K562 (cell line): ENCODE measurements around the gene AZU1. TPM values are rescaled to one million over a fixed set of nuclear protein-coding genes. Genes with fewer than 3 reads are reported as not detected.
A peak's percentile ranks its signal among the peaks of the same experiment; 100 is the strongest.

Source experiments
- BCOR ChIP-seq: fragments of 450-650 bp; IDR thresholded peaks from 2 replicates; pipeline ENCODE4 v1.6.1; 2016
- CBX8 ChIP-seq: fragments of 200-600 bp; sonication (generic); IDR thresholded peaks from 2 replicates; pipeline ENCODE4 v1.6.1; 2012; ENCODE audit warnings: borderline replicate concordance, mixed run types, low read depth, mild to moderate bottlenecking, moderate library complexity, mixed read lengths, low read length, control low read depth, inconsistent platforms; ENCODE audit not compliant: poor library complexity, severe bottlenecking; ENCODE audit errors: extremely low read depth
- ELF1 ChIP-seq: fragments of 200-800 bp; sonication (Bioruptor generic); IDR thresholded peaks from 2 replicates; pipeline ENCODE4 v1.6.1; 2016; ENCODE audit warnings: missing genetic modification characterization, missing compliant biosample characterization
- HDAC2 ChIP-seq: fragments of 450-650 bp; IDR thresholded peaks from 2 replicates; pipeline ENCODE4 v1.6.1; 2016; ENCODE audit warnings: mild to moderate bottlenecking
- NCOA4 ChIP-seq: fragments of 450-650 bp; IDR thresholded peaks from 2 replicates; pipeline ENCODE4 v1.6.1; 2018; ENCODE audit warnings: mild to moderate bottlenecking; ENCODE audit not compliant: partially characterized antibody
- POLR2H ChIP-seq: IDR thresholded peaks from 2 replicates; pipeline ENCODE4 v1.6.1; 2016; ENCODE audit warnings: missing genetic modification characterization, low read depth, mild to moderate bottlenecking, control low read depth, missing compliant biosample characterization, moderate library complexity
- RBBP5 ChIP-seq: fragments of 200-600 bp; sonication (generic); IDR thresholded peaks from 2 replicates; pipeline ENCODE4 v1.6.1; 2012; ENCODE audit warnings: borderline replicate concordance, mild to moderate bottlenecking, low read length, control low read depth, inconsistent platforms; ENCODE audit not compliant: insufficient read depth, poor library complexity, severe bottlenecking
- TAF7 ChIP-seq: fragments of 450-650 bp; IDR thresholded peaks from 2 replicates; pipeline ENCODE4 v1.6.1; 2016; ENCODE audit warnings: missing genetic modification characterization, missing compliant biosample characterization
- ZNF316 ChIP-seq: fragments of 450-650 bp; IDR thresholded peaks from 2 replicates; pipeline ENCODE4 v1.6.1; 2016
- polyA plus RNA-seq, 8 experiments: library from polyadenylated mRNA; depleted of rRNA in 4 of 8; stranded (reverse) in 5 of 8; unstranded in 3 of 8; fragments of >200 nt; fragmentation: Nextera tagmentation in 2 of 8; fragmentation: Illumina TruSeq in 1 of 8; extraction: Ambion mirVana in 2 of 8; extraction: Trizol in 1 of 8; gene quantifications; 2 replicates each; pipeline versions ENCODE4 v1.2.1 to v1.2.3, GENCODE V29; 2011 to 2014; ENCODE audit warnings: inconsistent platforms in 1 of 8, missing spikeins in 1 of 8
- total RNA-seq, 7 experiments: library from RNA; depleted of rRNA in 6 of 7; stranded (reverse); fragments of >200 nt in 6 of 7; fragmentation: Illumina TruSeq in 2 of 7; extraction: Trizol in 2 of 7; gene quantifications; 2 replicates each; pipeline versions ENCODE4 v1.2.1 to v1.2.3, GENCODE V29; 2011 to 2021; ENCODE audit warnings: low replicate concordance in 1 of 7
- TF ChIP-seq, protein P1 (sequence below): fragments of 250-450 bp; sonication (Bioruptor Pico); IDR thresholded peaks from 2 replicates; pipeline ENCODE4 v1.5.0; 2020; ENCODE audit warnings: mild to moderate bottlenecking, borderline replicate concordance
- TF ChIP-seq, protein P2 (sequence below), 2 experiments: fragments of 450-650 bp in 1 of 2; IDR thresholded peaks; 2 replicates each; pipeline ENCODE4 v1.6.1; 2011 to 2017; ENCODE audit warnings: low read depth in 2 of 2, antibody characterized with exemption in 1 of 2, borderline replicate concordance in 1 of 2, low read length in 1 of 2, mild to moderate bottlenecking in 1 of 2, mixed read lengths in 1 of 2; ENCODE audit not compliant: control insufficient read depth in 1 of 2
- TF ChIP-seq, protein P3 (sequence below), 2 experiments: fragments of 450-650 bp in 1 of 2; sonication (generic) in 1 of 2; formaldehyde crosslinking in 1 of 2; IDR thresholded peaks in 1 of 2; conservative IDR thresholded peaks in 1 of 2; 2 replicates each; pipeline versions ENCODE4 v1.6.1 to v1.8.1; 2016 to 2023; ENCODE audit warnings: mild to moderate bottlenecking in 2 of 2, moderate library complexity in 2 of 2, inconsistent platforms in 1 of 2, missing genetic modification reagents in 1 of 2
- TF ChIP-seq, protein P4 (sequence below): fragments of 450-650 bp; formaldehyde crosslinking; IDR thresholded peaks from 2 replicates; pipeline ENCODE4 v1.4.0; 2020; ENCODE audit warnings: mild to moderate bottlenecking, moderate library complexity

AZU1 gene
- total and polyA plus RNA-seq, 9 of the 15 experiments (the other 6 are each of a cell fraction or from before 2014, with no cell fraction given) = 0.29 to 1.9 (median 0.59) TPM; not detected in 3

DNA sequence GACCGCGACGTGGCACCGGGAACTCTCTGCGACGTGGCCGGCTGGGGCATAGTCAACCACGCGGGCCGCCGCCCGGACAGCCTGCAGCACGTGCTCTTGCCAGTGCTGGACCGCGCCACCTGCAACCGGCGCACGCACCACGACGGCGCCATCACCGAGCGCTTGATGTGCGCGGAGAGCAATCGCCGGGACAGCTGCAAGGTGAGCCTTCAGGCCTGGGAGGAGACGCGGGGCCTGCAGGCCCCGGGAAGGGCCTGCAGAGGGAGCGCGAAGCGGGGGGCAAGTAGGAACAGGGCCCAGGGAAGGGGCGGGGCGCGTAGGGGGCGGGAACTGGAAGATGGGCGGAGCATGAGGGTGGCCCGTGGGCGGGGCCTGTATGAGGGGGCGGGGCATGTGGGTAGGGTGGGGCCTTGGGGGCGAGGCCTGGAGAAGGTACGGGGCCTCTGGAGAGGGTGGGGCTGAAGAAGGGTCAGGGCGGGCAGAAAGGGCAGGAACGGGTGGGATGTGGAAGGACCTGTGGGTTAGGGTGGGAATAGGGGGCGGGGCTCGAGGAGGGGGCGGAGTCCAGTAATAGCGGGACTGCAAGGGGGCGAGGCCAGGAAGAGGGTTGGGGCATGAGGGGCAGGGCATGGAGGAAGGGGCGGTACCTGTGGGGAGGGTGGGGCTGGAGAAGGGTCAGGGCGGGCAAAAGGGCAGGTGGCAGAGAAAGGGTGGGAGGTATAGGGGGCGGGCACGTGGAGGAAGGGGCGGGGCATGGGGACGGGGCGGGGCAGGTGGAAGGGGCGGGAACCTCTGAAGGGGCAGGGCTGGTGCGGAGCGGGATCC lies 34.3 kb downstream of the AZU1 start (continued):
- TF ChIP-seq, protein P1, sequence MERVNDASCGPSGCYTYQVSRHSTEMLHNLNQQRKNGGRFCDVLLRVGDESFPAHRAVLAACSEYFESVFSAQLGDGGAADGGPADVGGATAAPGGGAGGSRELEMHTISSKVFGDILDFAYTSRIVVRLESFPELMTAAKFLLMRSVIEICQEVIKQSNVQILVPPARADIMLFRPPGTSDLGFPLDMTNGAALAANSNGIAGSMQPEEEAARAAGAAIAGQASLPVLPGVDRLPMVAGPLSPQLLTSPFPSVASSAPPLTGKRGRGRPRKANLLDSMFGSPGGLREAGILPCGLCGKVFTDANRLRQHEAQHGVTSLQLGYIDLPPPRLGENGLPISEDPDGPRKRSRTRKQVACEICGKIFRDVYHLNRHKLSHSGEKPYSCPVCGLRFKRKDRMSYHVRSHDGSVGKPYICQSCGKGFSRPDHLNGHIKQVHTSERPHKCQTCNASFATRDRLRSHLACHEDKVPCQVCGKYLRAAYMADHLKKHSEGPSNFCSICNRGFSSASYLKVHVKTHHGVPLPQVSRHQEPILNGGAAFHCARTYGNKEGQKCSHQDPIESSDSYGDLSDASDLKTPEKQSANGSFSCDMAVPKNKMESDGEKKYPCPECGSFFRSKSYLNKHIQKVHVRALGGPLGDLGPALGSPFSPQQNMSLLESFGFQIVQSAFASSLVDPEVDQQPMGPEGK (CRISPR knock-in tag) = no peak
- 0 out of 2 replicates have a peak, but pooled peaks have one; percentile 50 for TF ChIP-seq HDAC2
- no peak for TF ChIP-seq RBBP5
- no peak for TF ChIP-seq ELF1
- TF ChIP-seq, protein P2, sequence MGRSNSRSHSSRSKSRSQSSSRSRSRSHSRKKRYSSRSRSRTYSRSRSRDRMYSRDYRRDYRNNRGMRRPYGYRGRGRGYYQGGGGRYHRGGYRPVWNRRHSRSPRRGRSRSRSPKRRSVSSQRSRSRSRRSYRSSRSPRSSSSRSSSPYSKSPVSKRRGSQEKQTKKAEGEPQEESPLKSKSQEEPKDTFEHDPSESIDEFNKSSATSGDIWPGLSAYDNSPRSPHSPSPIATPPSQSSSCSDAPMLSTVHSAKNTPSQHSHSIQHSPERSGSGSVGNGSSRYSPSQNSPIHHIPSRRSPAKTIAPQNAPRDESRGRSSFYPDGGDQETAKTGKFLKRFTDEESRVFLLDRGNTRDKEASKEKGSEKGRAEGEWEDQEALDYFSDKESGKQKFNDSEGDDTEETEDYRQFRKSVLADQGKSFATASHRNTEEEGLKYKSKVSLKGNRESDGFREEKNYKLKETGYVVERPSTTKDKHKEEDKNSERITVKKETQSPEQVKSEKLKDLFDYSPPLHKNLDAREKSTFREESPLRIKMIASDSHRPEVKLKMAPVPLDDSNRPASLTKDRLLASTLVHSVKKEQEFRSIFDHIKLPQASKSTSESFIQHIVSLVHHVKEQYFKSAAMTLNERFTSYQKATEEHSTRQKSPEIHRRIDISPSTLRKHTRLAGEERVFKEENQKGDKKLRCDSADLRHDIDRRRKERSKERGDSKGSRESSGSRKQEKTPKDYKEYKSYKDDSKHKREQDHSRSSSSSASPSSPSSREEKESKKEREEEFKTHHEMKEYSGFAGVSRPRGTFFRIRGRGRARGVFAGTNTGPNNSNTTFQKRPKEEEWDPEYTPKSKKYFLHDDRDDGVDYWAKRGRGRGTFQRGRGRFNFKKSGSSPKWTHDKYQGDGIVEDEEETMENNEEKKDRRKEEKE (IDR thresholded peaks at IDR 0.05; ENCODE audit: borderline replicate concordance in 1 of 2, control insufficient read depth in 1 of 2, low read depth in 2 of 2, low read length in 1 of 2) = no peak
- no peak for TF ChIP-seq TAF7
- no peak for TF ChIP-seq CBX8
- TF ChIP-seq, protein P3, sequence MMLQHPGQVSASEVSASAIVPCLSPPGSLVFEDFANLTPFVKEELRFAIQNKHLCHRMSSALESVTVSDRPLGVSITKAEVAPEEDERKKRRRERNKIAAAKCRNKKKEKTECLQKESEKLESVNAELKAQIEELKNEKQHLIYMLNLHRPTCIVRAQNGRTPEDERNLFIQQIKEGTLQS (IDR thresholded peaks at IDR 0.05) = no peak
- TF ChIP-seq, protein P3 (CRISPR knock-in tag; conservative IDR thresholded peaks at IDR 0.05) = no peak
- no peak for TF ChIP-seq ZNF316
- TF ChIP-seq, protein P4, sequence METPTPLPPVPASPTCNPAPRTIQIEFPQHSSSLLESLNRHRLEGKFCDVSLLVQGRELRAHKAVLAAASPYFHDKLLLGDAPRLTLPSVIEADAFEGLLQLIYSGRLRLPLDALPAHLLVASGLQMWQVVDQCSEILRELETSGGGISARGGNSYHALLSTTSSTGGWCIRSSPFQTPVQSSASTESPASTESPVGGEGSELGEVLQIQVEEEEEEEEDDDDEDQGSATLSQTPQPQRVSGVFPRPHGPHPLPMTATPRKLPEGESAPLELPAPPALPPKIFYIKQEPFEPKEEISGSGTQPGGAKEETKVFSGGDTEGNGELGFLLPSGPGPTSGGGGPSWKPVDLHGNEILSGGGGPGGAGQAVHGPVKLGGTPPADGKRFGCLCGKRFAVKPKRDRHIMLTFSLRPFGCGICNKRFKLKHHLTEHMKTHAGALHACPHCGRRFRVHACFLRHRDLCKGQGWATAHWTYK (CRISPR knock-in tag) = peak; percentile 78
- TF ChIP-seq POLR2H (tag) = no peak
- peak; percentile 73 for TF ChIP-seq BCOR
- no peak for TF ChIP-seq NCOA4
